ENCODE data around the gene ADARB1.

The ADARB1 gene

GRCh38 chr21:45040739-45041138, 33.6 kb upstream of the ADARB1 start:
- H3K27ac ChIP-seq: no peak overlapping the region
- TF ChIP-seq CTCF (IDR thresholded peaks at IDR 0.05) (no peak), ZFX (IDR thresholded peaks at IDR 0.05; ENCODE audit: borderline replicate concordance) (no peak)

- H3K27ac ChIP-seq: no peak overlapping the region
Measured at GRCh38 chr21:45041351-45041805, 33.0 kb upstream of the ADARB1 start.

GRCh38 chr21:45041984-45042663, 32.3 kb upstream of the ADARB1 start:
- H3K27ac ChIP-seq: no peak overlapping the region

More at GRCh38 chr21:45041351-45041805, 33.0 kb upstream of the ADARB1 start:
- no peak for TF ChIP-seq CTCF (IDR thresholded peaks at IDR 0.05)
- TF ChIP-seq ZFX (IDR thresholded peaks at IDR 0.05; ENCODE audit: borderline replicate concordance): no peak

GRCh38 chr21:45042664-45043161, 31.7 kb upstream of the ADARB1 start:
- no peak overlapping the region for H3K27ac ChIP-seq
- TF ChIP-seq ZFX (IDR thresholded peaks at IDR 0.05; ENCODE audit: borderline replicate concordance) (no peak), CTCF (IDR thresholded peaks at IDR 0.05) (no peak)

More at GRCh38 chr21:45041984-45042663, 32.3 kb upstream of the ADARB1 start:
- TF ChIP-seq CTCF (IDR thresholded peaks at IDR 0.05) (no peak), ZFX (IDR thresholded peaks at IDR 0.05; ENCODE audit: borderline replicate concordance) (no peak)

GRCh38 chr21:45043541-45044020, 30.8 kb upstream of the ADARB1 start:
- no peak overlapping the region for H3K27ac ChIP-seq
- TF ChIP-seq ZFX (IDR thresholded peaks at IDR 0.05; ENCODE audit: borderline replicate concordance): no peak
- no peak for TF ChIP-seq CTCF (IDR thresholded peaks at IDR 0.05)

GRCh38 chr21:45045481-45045880, 28.9 kb upstream of the ADARB1 start:
- H3K27ac ChIP-seq: no peak overlapping the region
- TF ChIP-seq ZFX (IDR thresholded peaks at IDR 0.05; ENCODE audit: borderline replicate concordance) (no peak), CTCF (IDR thresholded peaks at IDR 0.05) (no peak)

GRCh38 chr21:45047257-45047656, 27.1 kb upstream of the ADARB1 start:
- no peak overlapping the region for H3K27ac ChIP-seq
- TF ChIP-seq ZFX (IDR thresholded peaks at IDR 0.05; ENCODE audit: borderline replicate concordance) (no peak), CTCF (IDR thresholded peaks at IDR 0.05) (no peak)

Measured in 22Rv1 (cell line).